22Rv1 (cell line): ENCODE data around the gene ATG13.
"Not testable (repeated sequence)": the region's sequence is repeated elsewhere in the genome, so short reads cannot be mapped to it uniquely, and the experiment has no call there.

Experiments
- H3K27ac ChIP-seq: fragments of 450-650 bp; 2 replicates; pipeline ENCODE4 v1.5.1; 2017
- CTCF ChIP-seq: fragments of 450-650 bp; IDR thresholded peaks from 2 replicates; pipeline ENCODE4 v1.5.1; 2017; ENCODE audit warnings: mild to moderate bottlenecking
- ZFX ChIP-seq: fragments of 450-650 bp; IDR thresholded peaks from 2 replicates; pipeline ENCODE4 v1.6.1; 2017; ENCODE audit warnings: antibody characterized with exemption, borderline replicate concordance

Gene ATG13

GRCh38 chr11:46663277-46663940, 46.1 kb downstream of the ATG13 start:
- H3K27ac ChIP-seq: no peak overlapping the region
- TF ChIP-seq CTCF (no peak), ZFX (no peak)

GRCh38 chr11:46664612-46665011, 47.3 kb downstream of the ATG13 start:
- H3K27ac ChIP-seq: no peak overlapping the region
- TF ChIP-seq CTCF (no peak), ZFX (no peak)

GRCh38 chr11:46665356-46665755, 48.0 kb downstream of the ATG13 start:
- no peak overlapping the region for H3K27ac ChIP-seq
- TF ChIP-seq ZFX (no peak), CTCF (no peak)

- no peak overlapping the region for H3K27ac ChIP-seq
- TF ChIP-seq CTCF (no peak), ZFX (no peak)
Observed at GRCh38 chr11:46666516-46666915, 49.2 kb downstream of the ATG13 start.

GRCh38 chr11:46667043-46667481, 49.7 kb downstream of the ATG13 start:
- H3K27ac ChIP-seq: no peak overlapping the region
- no peak for TF ChIP-seq CTCF
- TF ChIP-seq ZFX: no peak

GRCh38 chr11:46668480-46669085, 51.2 kb downstream of the ATG13 start:
- no peak for TF ChIP-seq ZFX
- TF ChIP-seq CTCF: no peak
- no peak overlapping the region for H3K27ac ChIP-seq

- no peak for TF ChIP-seq ZFX
- TF ChIP-seq CTCF: peak; percentile 68
- no peak overlapping the region for H3K27ac ChIP-seq
Observed at GRCh38 chr11:46669711-46670139, 52.4 kb downstream of the ATG13 start.

GRCh38 chr11:46670521-46670920, 53.2 kb downstream of the ATG13 start:
- H3K27ac ChIP-seq: not testable (repeated sequence)
